IPS DF 4.7 (cell line): ENCODE results near the gene SERPINB13.

Experiments
- DNase-seq: peaks from one replicate; pipeline ENCODE4 v3.0.0-alpha.2; 2013; ENCODE audit warnings: low spot score; ENCODE audit errors: extremely low read depth

Gene SERPINB13

GRCh38 chr18:63646936-63647335 is 59.8 kb downstream of the SERPINB13 start:
- DNase-seq = no peak

GRCh38 chr18:63648241-63648640 is 61.1 kb downstream of the SERPINB13 start:
- no peak for DNase-seq
